SK-N-SH treated with all-trans-retinoic acid at 6 μM for 48 hours (cell line): ENCODE measurements around the gene KCNB1.

Experiments used
- ATAC-seq: fragments of 200-7000 bp; cut with Tn5 transposase; 3 replicates; pipeline ENCODE4 v1.9.1; 2020; ENCODE audit warnings: mild to moderate bottlenecking, moderate library complexity
- ARNTL ChIP-seq: fragments of 450-650 bp; formaldehyde crosslinking; IDR thresholded peaks from 2 replicates; pipeline ENCODE4 v1.5.0; 2020; ENCODE audit warnings: low read depth, mild to moderate bottlenecking, moderate library complexity, borderline replicate concordance
- BACH2 ChIP-seq: fragments of 250-450 bp; sonication (Bioruptor Pico); IDR thresholded peaks from 2 replicates; pipeline ENCODE4 v1.9.0; 2021; ENCODE audit warnings: mild to moderate bottlenecking, borderline replicate concordance
- CREB5 ChIP-seq: fragments of 250-450 bp; sonication (Bioruptor Pico); IDR thresholded peaks from 2 replicates; pipeline ENCODE4 v1.5.1; 2020; ENCODE audit warnings: low read depth, mild to moderate bottlenecking, moderate library complexity
- CSDC2 ChIP-seq: fragments of 250-450 bp; sonication (Bioruptor Pico); IDR thresholded peaks from 2 replicates; pipeline ENCODE4 v1.5.0; 2020; ENCODE audit warnings: mild to moderate bottlenecking, moderate library complexity
- CSRNP3 ChIP-seq: fragments of 250-450 bp; sonication (Bioruptor Pico); IDR thresholded peaks from 2 replicates; pipeline ENCODE4 v1.5.1; 2021; ENCODE audit warnings: mild to moderate bottlenecking, moderate library complexity
- ESRRG ChIP-seq: fragments of 250-450 bp; sonication (Bioruptor Pico); IDR thresholded peaks from 2 replicates; pipeline ENCODE4 v1.6.1; 2021; ENCODE audit warnings: mild to moderate bottlenecking
- GLIS3 ChIP-seq: fragments of 250-450 bp; sonication (Bioruptor Pico); IDR thresholded peaks from 2 replicates; pipeline ENCODE4 v1.5.0; 2020; ENCODE audit warnings: mild to moderate bottlenecking, moderate library complexity
- ISL1 ChIP-seq: fragments of 250-450 bp; sonication (Bioruptor Pico); IDR thresholded peaks from 2 replicates; pipeline ENCODE4 v2.1.2; 2022; ENCODE audit warnings: mild to moderate bottlenecking, moderate library complexity
- OSR1 ChIP-seq: fragments of 250-450 bp; sonication (Bioruptor Pico); IDR thresholded peaks from 2 replicates; pipeline ENCODE4 v1.8.0; 2022; ENCODE audit warnings: moderate library complexity, mild to moderate bottlenecking, inconsistent platforms
- PATZ1 ChIP-seq: fragments of 250-450 bp; sonication (Bioruptor Pico); IDR thresholded peaks from 2 replicates; pipeline ENCODE4 v1.8.0; 2020; ENCODE audit warnings: mild to moderate bottlenecking, moderate library complexity, borderline replicate concordance
- POU6F1 ChIP-seq: fragments of 250-450 bp; sonication (Bioruptor Pico); IDR thresholded peaks from 2 replicates; pipeline ENCODE4 v1.8.0; 2021; ENCODE audit warnings: low read depth, mild to moderate bottlenecking, moderate library complexity, borderline replicate concordance
- PPARA ChIP-seq: fragments of 250-450 bp; sonication (Bioruptor Pico); IDR thresholded peaks from 2 replicates; pipeline ENCODE4 v1.5.0; 2020; ENCODE audit warnings: mild to moderate bottlenecking, borderline replicate concordance
- RARB ChIP-seq: fragments of 250-450 bp; sonication (Bioruptor Pico); IDR thresholded peaks from 2 replicates; pipeline ENCODE4 v1.8.0; 2021; ENCODE audit warnings: mild to moderate bottlenecking, moderate library complexity
- SNAI2 ChIP-seq: fragments of 250-450 bp; sonication (Bioruptor Pico); IDR thresholded peaks from 2 replicates; pipeline ENCODE4 v1.5.0; 2020; ENCODE audit warnings: mild to moderate bottlenecking, moderate library complexity
- TCF4 ChIP-seq: fragments of 250-450 bp; sonication (Bioruptor Pico); IDR thresholded peaks from 2 replicates; pipeline ENCODE4 v1.8.0; 2021; ENCODE audit warnings: mild to moderate bottlenecking, moderate library complexity, borderline replicate concordance
- TOX ChIP-seq: fragments of 250-450 bp; sonication (Bioruptor Pico); IDR thresholded peaks from 2 replicates; pipeline ENCODE4 v1.8.0; 2021; ENCODE audit warnings: mild to moderate bottlenecking, moderate library complexity, borderline replicate concordance
- TSHZ2 ChIP-seq: fragments of 250-450 bp; sonication (Bioruptor Pico); IDR thresholded peaks from 2 replicates; pipeline ENCODE4 v1.5.0; 2020; ENCODE audit warnings: mild to moderate bottlenecking, moderate library complexity
- ZC3H10 ChIP-seq: fragments of 250-450 bp; sonication (Bioruptor Pico); IDR thresholded peaks from 2 replicates; pipeline ENCODE4 v1.5.1; 2021; ENCODE audit warnings: mild to moderate bottlenecking, moderate library complexity
- ZFP3 ChIP-seq: fragments of 250-450 bp; sonication (Bioruptor Pico); IDR thresholded peaks from 2 replicates; pipeline ENCODE4 v1.5.0; 2020; ENCODE audit warnings: mild to moderate bottlenecking, moderate library complexity
- ZFP30 ChIP-seq: fragments of 450-650 bp; formaldehyde crosslinking; IDR thresholded peaks from 2 replicates; pipeline ENCODE4 v1.5.0; 2022; ENCODE audit warnings: mild to moderate bottlenecking, moderate library complexity
- ZNF565 ChIP-seq: fragments of 450-650 bp; formaldehyde crosslinking; conservative IDR thresholded peaks from 2 replicates; pipeline ENCODE4 v1.5.0; 2020; ENCODE audit warnings: low read depth, mild to moderate bottlenecking, moderate library complexity
- ZNF8 ChIP-seq: fragments of 450-650 bp; formaldehyde crosslinking; IDR thresholded peaks from 2 replicates; pipeline ENCODE4 v1.5.0; 2020; ENCODE audit warnings: mild to moderate bottlenecking, moderate library complexity

Gene KCNB1

GRCh38 chr20:49394264-49394663, 88.2 kb downstream of the KCNB1 start:
- no peak for TF ChIP-seq TCF4 (CRISPR knock-in tag)
- TF ChIP-seq OSR1 (CRISPR knock-in tag), result no peak
- TF ChIP-seq BACH2 (CRISPR knock-in tag), result no peak
- TF ChIP-seq PATZ1 (CRISPR knock-in tag), result no peak
- TF ChIP-seq ISL1, result no peak
- TF ChIP-seq ZC3H10 (CRISPR knock-in tag), result no peak
- TF ChIP-seq RARB (CRISPR knock-in tag), result no peak
- TF ChIP-seq ESRRG (CRISPR knock-in tag), result no peak
- no peak for TF ChIP-seq ZNF565 (CRISPR knock-in tag)
- no peak for TF ChIP-seq CREB5 (CRISPR knock-in tag)
- no peak for TF ChIP-seq CSRNP3 (CRISPR knock-in tag)
- TF ChIP-seq ZFP3 (CRISPR knock-in tag), result no peak
- TF ChIP-seq ZNF8 (CRISPR knock-in tag), result no peak
- TF ChIP-seq TOX (CRISPR knock-in tag), result no peak
- no peak for TF ChIP-seq ZFP30 (CRISPR knock-in tag)
- no peak for ATAC-seq

- TF ChIP-seq TOX (CRISPR knock-in tag), result no peak
- no peak for TF ChIP-seq RARB (CRISPR knock-in tag)
- TF ChIP-seq ISL1, result no peak
- no peak for TF ChIP-seq ESRRG (CRISPR knock-in tag)
- TF ChIP-seq PATZ1 (CRISPR knock-in tag), result no peak
- no peak for TF ChIP-seq ARNTL
- TF ChIP-seq CSDC2, result no peak
- no peak for TF ChIP-seq ZNF565 (CRISPR knock-in tag)
- no peak for TF ChIP-seq POU6F1 (CRISPR knock-in tag)
- TF ChIP-seq ZFP3 (CRISPR knock-in tag), result no peak
- no peak for TF ChIP-seq PPARA (CRISPR knock-in tag)
- TF ChIP-seq ZNF8 (CRISPR knock-in tag), result no peak
- no peak for TF ChIP-seq CSRNP3 (CRISPR knock-in tag)
- no peak for TF ChIP-seq TSHZ2 (CRISPR knock-in tag)
- TF ChIP-seq ZFP30 (CRISPR knock-in tag), result no peak
- TF ChIP-seq CREB5 (CRISPR knock-in tag), result no peak
- TF ChIP-seq OSR1 (CRISPR knock-in tag), result no peak
- TF ChIP-seq GLIS3, result no peak
- no peak for TF ChIP-seq SNAI2 (CRISPR knock-in tag)
- TF ChIP-seq, all 23 proteins: peak for 0
- no peak for ATAC-seq
These were observed 88.7 kb downstream of the KCNB1 start for GRCh38 chr20:49393803-49394202.
